Measurements from ENCODE around the gene NR2F1-AS1.
A peak's percentile ranks its signal among the peaks of the same experiment; 100 is the strongest.

NR2F1-AS1 gene
- 0 to 0.29 (median 0.02) reads per million in 18 experiments for total RNA-seq

- DNase-seq: no peak
These were observed at the start of gene NR2F1-AS1 for GRCh38 chr5:93580927-93581445. NR2F1-AS1 (minus strand) TSS chr5:93581219.

DNA sequence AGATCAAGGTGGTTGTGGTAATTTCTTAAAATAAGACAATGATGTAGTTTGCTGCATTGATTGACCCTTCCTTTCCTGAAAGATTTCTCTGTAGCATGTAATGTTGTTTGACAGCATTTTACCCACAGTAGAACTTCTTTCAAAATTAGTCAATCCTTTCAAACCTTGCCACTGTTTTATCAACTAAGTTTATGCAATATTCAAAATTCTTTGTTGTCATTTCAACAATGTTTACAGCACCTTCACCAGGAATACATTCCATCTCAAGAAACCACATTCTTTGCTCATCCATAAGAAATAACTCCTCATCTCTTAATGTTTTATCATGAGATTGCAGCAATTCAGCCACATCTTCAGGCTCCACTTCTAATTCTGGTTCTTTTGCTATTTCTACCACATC is 45.8 kb upstream of the NR2F1-AS1 start:
- no peak for DNase-seq

GRCh38 chr5:93623153-93623552 is 42.1 kb upstream of the NR2F1-AS1 start:
- no peak for DNase-seq

- DNase-seq: no peak
These were observed 41.3 kb upstream of the NR2F1-AS1 start for GRCh38 chr5:93622240-93622885.

DNA sequence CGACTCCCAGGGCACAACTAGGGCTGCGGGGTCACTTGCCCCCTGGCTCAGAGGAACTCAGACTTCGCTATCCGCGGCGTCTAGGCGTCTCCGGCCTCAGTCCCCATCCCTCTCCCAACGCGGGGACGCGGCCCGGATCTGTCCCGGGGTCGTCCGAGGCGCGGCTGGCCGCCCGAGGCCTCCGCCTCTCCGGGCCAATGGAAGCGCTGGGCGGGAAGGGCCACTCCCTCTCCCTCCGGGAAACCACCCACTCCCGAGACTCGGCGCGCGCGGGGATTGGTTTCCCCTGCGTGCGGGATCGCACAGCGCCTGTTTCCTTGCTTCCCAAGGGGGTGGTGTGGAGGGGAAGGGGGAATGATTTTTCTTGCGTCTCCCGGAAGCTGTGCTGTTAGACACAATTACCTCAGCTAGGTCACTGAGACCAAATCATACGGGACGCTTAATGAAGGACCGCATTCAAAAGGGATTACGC is 40.3 kb upstream of the NR2F1-AS1 start:
- no peak for DNase-seq

GRCh38 chr5:93620487-93621326 is 39.7 kb upstream of the NR2F1-AS1 start:
- peak; percentile 50 to 70 for DNase-seq

- no peak for DNase-seq
These were observed 35.6 kb upstream of the NR2F1-AS1 start for GRCh38 chr5:93616538-93617174.

DNA sequence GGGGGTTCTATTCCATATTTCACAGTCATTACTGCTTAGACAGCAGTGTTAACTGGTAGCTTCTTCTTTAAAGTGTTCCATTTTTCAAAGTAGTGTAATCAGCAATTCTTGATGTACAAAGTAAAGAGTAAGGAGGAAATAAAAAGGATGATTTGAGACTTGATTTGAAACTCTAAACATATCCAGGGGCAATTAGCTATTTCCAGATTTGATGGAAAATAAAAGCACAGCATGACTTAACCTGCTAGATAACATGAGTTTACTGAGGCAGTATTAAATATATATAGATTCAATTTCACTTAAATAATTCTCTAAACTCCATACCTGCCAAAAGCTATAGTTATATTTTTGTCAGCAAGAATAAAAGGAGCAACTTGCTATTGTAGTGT is 31.8 kb upstream of the NR2F1-AS1 start:
- DNase-seq: no peak

DNA sequence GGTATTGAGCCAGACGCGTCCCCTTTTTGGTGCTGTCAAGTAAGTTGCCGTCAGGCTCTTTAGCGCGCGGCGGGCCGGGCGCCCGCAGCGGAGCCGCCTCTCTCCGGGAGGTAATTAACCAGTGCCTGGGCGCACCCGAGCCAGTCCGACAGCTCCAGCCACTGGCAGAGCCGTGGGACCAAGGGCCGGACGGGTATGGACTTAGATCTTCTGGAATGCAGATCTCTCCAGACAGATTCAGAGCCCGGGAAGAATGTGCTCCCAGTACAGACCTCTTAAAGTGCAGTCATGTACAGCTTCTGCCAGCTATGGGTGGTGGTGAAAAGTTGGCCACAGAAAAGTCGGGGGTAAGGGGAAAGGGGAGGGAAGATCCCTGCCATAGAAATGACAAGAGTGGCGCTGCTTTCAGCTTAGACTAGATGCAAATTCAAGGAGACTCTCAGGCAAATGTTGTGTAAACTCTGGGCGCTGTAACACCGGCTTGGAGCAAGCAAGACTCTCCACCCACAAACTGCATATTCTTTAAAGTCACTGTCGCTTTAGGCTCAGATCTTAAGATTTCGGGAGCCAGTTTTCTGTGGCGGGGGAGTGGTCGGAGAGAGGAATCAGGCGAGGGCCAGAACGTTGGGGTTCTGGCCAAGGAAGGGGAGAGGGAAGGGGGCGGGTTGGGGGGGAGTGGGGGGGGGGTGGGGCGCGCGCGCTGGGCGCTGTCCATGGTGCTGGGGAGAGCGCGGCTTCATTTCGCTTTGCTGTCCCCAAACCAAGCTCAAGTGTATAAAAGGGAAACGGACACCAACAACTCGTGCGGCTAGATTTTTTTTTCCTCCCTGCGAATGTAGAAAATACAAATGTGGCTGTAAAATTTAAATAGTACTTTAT is 31.2 kb upstream of the NR2F1-AS1 start:
- DNase-seq: peak in 1 of 2 donors; percentile 4

- DNase-seq: no peak
These were observed 30.4 kb upstream of the NR2F1-AS1 start for GRCh38 chr5:93611273-93611975.

- no peak for DNase-seq
These were observed 29.7 kb upstream of the NR2F1-AS1 start for GRCh38 chr5:93610581-93611272.

GRCh38 chr5:93609762-93610161 is 28.7 kb upstream of the NR2F1-AS1 start:
- DNase-seq: no peak

GRCh38 chr5:93608855-93609254 is 27.8 kb upstream of the NR2F1-AS1 start:
- DNase-seq: no peak

DNA sequence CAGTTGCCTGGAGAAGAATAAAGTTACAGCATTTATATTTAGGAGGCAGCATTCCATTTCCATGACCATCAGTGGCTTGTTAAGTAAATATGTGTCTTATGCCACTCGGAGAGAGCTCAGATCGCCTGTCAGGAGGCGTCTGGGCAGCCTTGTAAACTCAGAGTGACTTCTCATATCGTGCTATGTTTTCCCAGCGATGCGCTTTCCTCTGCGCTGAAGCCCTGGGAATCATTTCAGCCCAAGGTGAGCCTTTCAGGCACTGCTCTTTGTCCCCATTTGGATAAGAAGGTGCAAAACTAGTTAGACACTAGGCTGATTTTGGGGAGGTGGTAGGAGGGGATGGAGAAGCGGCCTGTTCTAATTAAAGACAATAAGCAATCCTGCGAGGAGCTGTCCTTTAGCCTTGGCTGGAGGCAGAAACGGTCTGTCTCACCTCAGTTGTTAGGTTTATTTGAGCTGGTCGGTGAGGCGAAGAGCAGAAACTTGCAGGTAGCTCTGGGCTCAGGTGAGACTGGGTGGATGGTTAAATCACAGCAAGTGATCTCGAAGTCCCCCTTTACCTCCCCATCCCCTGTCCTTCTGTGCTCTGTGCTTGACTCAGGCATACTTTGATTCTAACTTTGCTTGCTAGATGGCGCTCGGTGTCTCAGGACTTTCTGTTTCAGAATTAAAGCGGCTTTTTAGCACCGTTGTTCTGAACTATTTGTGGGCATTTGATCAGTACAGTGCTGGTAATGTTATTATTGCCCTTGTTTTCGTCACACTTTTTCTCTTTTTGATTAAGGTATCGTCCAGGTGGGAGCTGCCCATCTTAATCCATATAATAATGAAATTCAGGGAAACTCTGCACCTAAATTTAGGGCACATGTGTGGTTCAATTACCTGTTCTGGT is 26.6 kb upstream of the NR2F1-AS1 start:
- peak; percentile 37 to 39 for DNase-seq

DNA sequence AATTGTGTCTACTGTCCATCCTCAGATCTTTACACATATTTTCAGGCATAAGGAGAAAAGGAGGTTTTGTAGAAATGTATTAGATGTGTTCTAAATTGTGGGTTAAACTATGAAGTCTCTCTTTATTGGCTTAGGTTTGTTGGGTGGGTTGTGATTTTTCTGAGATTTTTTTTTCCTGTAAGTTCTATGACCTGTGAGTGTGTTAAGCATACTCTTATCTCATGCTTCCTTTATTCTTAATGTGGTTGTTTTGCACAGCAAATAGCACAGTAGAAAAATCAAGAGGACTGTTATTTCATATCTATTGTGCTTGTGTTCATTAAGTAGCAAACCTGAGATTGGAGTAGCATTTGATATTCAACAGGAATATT is 25.3 kb upstream of the NR2F1-AS1 start:
- no peak for DNase-seq

- DNase-seq: no peak
These were observed 23.9 kb upstream of the NR2F1-AS1 start for GRCh38 chr5:93604644-93605515.

- no peak for DNase-seq
These were observed 23.0 kb upstream of the NR2F1-AS1 start for GRCh38 chr5:93603793-93604643.
